B cell (primary cell): Measurements from ENCODE around the gene MAP3K2. TPM values are rescaled to one million over a fixed set of nuclear protein-coding genes. Genes with fewer than 3 reads are reported as not detected.

Experiments
- ATAC-seq: fragments of 200-7000 bp; cut with Tn5 transposase; one replicate; pipeline ENCODE4 v1.10.0; 2021; ENCODE audit warnings: low read depth, mild to moderate bottlenecking, moderate number of reproducible peaks, moderate library complexity
- CTCF ChIA-PET: fragments of 350-600 bp; sonication (Branson Sonifier 250); formaldehyde crosslinking; loops from one replicate; lab custom pipeline; 2021; ENCODE audit warnings: antibody characterized with exemption, inconsistent platforms; lab: Charles Lee
- POLR2A ChIA-PET: fragments of 350-600 bp; sonication (Branson Sonifier 250); formaldehyde crosslinking; loops from one replicate; lab custom pipeline; 2021; ENCODE audit warnings: antibody characterized with exemption; lab: Charles Lee
- DNase-seq: peaks from one replicate; pipeline ENCODE4 v3.0.0; 2013
- H2AFZ ChIP-seq: 2 replicates; pipeline ENCODE4 v1.6.1; 2012; ENCODE audit warnings: mild to moderate bottlenecking, low read depth, low read length; ENCODE audit not compliant: insufficient read depth, poor library complexity, severe bottlenecking
- H3K27ac ChIP-seq, 2 donors: 1 replicate in 1 of 2; 2 replicates in 1 of 2; pipeline ENCODE4 v1.5.1; 2012 to 2013; ENCODE audit warnings: low read length in 2 of 2, mild to moderate bottlenecking in 2 of 2, moderate library complexity in 1 of 2
- H3K27me3 ChIP-seq, 4 experiments: fragments of 200-600 bp in 1 of 4; sonication (generic) in 1 of 4; replicated peaks in 1 of 4; 1 replicate in 2 of 4; 2 replicates in 2 of 4; pipeline versions ENCODE4 v1.6.1 to v1.7.0; 2013 to 2016; ENCODE audit warnings: low read length in 3 of 4, mild to moderate bottlenecking in 2 of 4, mixed read lengths in 1 of 4, moderate library complexity in 1 of 4; ENCODE audit not compliant: insufficient read depth in 4 of 4, control insufficient read depth in 3 of 4; ENCODE audit errors: control extremely low read depth in 1 of 4
- H3K36me3 ChIP-seq, 2 experiments: replicated peaks in 1 of 2; 1 replicate in 1 of 2; 2 replicates in 1 of 2; pipeline versions ENCODE4 v1.6.1 to v1.7.1; 2013; ENCODE audit warnings: low read length in 1 of 2; ENCODE audit not compliant: insufficient read depth in 2 of 2, control insufficient read depth in 1 of 2; ENCODE audit errors: control extremely low read depth in 1 of 2, extremely low read depth in 1 of 2
- H3K4me1 ChIP-seq, 2 donors: fragments of 200-600 bp in 1 of 2; sonication (generic) in 1 of 2; 1 replicate in 1 of 2; 2 replicates in 1 of 2; pipeline versions ENCODE4 v1.5.1 to v1.6.1; 2013 to 2017; ENCODE audit warnings: low read length in 2 of 2; ENCODE audit not compliant: control insufficient read depth in 2 of 2, insufficient read depth in 2 of 2
- H3K4me2 ChIP-seq: replicated peaks from 2 replicates; pipeline ENCODE3; 2012; ENCODE audit warnings: mild to moderate bottlenecking, low read depth, low read length; ENCODE audit not compliant: poor library complexity, severe bottlenecking
- H3K4me3 ChIP-seq, 5 experiments: fragments of 200-600 bp in 1 of 5; sonication (generic) in 1 of 5; 1 replicate in 3 of 5; 2 replicates in 2 of 5; pipeline versions ENCODE4 v1.5.1 to v1.7.0; 2011 to 2016; ENCODE audit warnings: low read length in 4 of 5, mild to moderate bottlenecking in 4 of 5, low read depth in 2 of 5, control low read depth in 1 of 5, moderate library complexity in 1 of 5; ENCODE audit not compliant: insufficient read depth in 1 of 5; ENCODE audit errors: control extremely low read depth in 1 of 5, extremely low read depth in 1 of 5
- H3K79me2 ChIP-seq: fragments of 200-600 bp; sonication (generic); one replicate; pipeline ENCODE4 v1.6.0; 2016; ENCODE audit warnings: low read length; ENCODE audit not compliant: control insufficient read depth, insufficient read depth
- H3K9ac ChIP-seq: fragments of 200-600 bp; sonication (generic); 2 replicates; pipeline ENCODE4 v1.6.1; 2017; ENCODE audit warnings: mild to moderate bottlenecking, low read length, moderate library complexity
- H3K9me3 ChIP-seq, 3 donors: one replicate each; pipeline versions ENCODE4 v1.6.1 to v1.7.1; 2013; ENCODE audit warnings: low read length in 2 of 3; ENCODE audit not compliant: control insufficient read depth in 2 of 3, insufficient read depth in 1 of 3; ENCODE audit errors: control extremely low read depth in 1 of 3
- H4K20me1 ChIP-seq: 2 replicates; pipeline ENCODE4 v1.6.0; 2012; ENCODE audit warnings: mild to moderate bottlenecking, low read length; ENCODE audit not compliant: insufficient read depth, control insufficient read depth, poor library complexity, severe bottlenecking
- H3K27ac Mint-ChIP-seq: one replicate; pipeline ENCODE4 v1.8.0; 2021; ENCODE audit warnings: mixed read lengths
- H3K27me3 Mint-ChIP-seq: one replicate; pipeline ENCODE4 v1.8.0; 2021; ENCODE audit warnings: mixed read lengths
- H3K4me1 Mint-ChIP-seq: one replicate; pipeline ENCODE4 v1.8.0; 2021; ENCODE audit warnings: mixed read lengths
- H3K4me3 Mint-ChIP-seq: one replicate; pipeline ENCODE4 v1.8.0; 2021; ENCODE audit warnings: mixed read lengths
- H3K9me3 Mint-ChIP-seq: one replicate; pipeline ENCODE4 v1.8.0; 2022; ENCODE audit warnings: mixed read lengths; ENCODE audit not compliant: insufficient read depth
- EZH2 ChIP-seq: IDR thresholded peaks from 2 replicates; pipeline ENCODE4 v1.6.1; 2012; ENCODE audit warnings: borderline replicate concordance, low read depth, mild to moderate bottlenecking, moderate library complexity, low read length; ENCODE audit not compliant: insufficient read depth, poor library complexity, severe bottlenecking
- WGBS: methylation state at CpG from one replicate; pipeline ENCODE4 v1.1.5; 2013; ENCODE audit warnings: missing lambda C conversion rate; ENCODE audit not compliant: insufficient coverage; 5-methylcytosine and 5-hydroxymethylcytosine counted together
- intact Hi-C: fragments of 100-400 bp; cut with micrococcal nuclease; formaldehyde crosslinking; loops from one replicate; pipeline ENCODE4 v1.10.0; 2022
- polyA plus RNA-seq: library from polyadenylated mRNA; depleted of rRNA; stranded (reverse); fragments of >200 nt; gene quantifications from 2 replicates; pipeline ENCODE4 v1.2.3, GENCODE V29; 2012
- total RNA-seq, 2 donors: library from RNA; stranded (reverse); fragments of 120-200 nt in 1 of 2; gene quantifications; 1 replicate in 1 of 2; 2 replicates in 1 of 2; pipeline versions ENCODE4 v1.2.3 to v1.2.4, GENCODE V29; 2013 to 2022
- TF ChIP-seq, protein P1 (sequence below): fragments of 200-600 bp; IDR thresholded peaks from one replicate; pipeline ENCODE4 v1.8.0; 2022; ENCODE audit warnings: antibody characterized with exemption, mild to moderate bottlenecking

MAP3K2 gene
- total and polyA plus RNA-seq, 2 donors (not counting 1 experiment from before 2014, with no cell fraction given) = 9.9 to 118 TPM

DNA sequence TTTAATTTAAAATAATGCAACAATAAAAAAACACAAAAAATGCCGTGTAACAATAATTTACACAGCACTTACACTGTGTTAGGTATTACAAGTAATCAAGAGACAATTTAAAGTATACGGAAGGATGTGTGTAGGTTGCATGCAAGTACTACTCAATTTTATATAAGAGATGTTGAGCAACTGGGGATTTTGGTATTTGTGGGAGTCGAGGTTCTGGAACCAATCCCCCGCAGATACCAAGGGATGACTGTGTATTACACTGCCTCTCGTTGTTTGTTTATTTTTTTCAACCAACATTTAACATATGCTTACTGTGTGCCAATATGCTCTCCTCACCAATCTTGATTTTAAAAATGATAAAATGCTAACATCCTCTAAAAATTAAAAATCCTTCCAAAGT is 24.8 kb downstream of the MAP3K2 start:
- Histone ChIP-seq H3K27ac (no peak overlapping the region), H3K4me1 (peaks cover 19 to 21% of the 10 kb centered on the region in 2 donors), H3K27me3 (no peaks in the 10 kb centered on the region), H3K4me3 (no peak overlapping the region), H4K20me1 (peaks cover 82% of the 10 kb centered on the region), H3K9ac (no peak overlapping the region), H3K4me2 (no peak overlapping the region), H3K79me2 (peaks cover 99% of the 10 kb centered on the region), H3K36me3 (no peaks in the 10 kb centered on the region), H3K9me3 (no peaks in the 10 kb centered on the region), H2AFZ (no peak overlapping the region)
- ATAC-seq (no peak), DNase-seq (no peak)
- Mint-ChIP-seq H3K4me1 (peaks cover 70% of the 10 kb centered on the region), H3K4me3 (no peak overlapping the region), H3K27me3 (no peaks in the 10 kb centered on the region), H3K27ac (no peak overlapping the region), H3K9me3 (no peaks in the 10 kb centered on the region)
- CTCF ChIA-PET = interaction anchor here (0.6 to 1.0 kb wide), 2 partner anchors 21 to 116 kb away, joined by 3 to 5 read pairs; no protein-coding TSS in a partner anchor
- intact Hi-C loops = no loop called here
- no peak for TF ChIP-seq EZH2
- TF ChIP-seq, protein P1, sequence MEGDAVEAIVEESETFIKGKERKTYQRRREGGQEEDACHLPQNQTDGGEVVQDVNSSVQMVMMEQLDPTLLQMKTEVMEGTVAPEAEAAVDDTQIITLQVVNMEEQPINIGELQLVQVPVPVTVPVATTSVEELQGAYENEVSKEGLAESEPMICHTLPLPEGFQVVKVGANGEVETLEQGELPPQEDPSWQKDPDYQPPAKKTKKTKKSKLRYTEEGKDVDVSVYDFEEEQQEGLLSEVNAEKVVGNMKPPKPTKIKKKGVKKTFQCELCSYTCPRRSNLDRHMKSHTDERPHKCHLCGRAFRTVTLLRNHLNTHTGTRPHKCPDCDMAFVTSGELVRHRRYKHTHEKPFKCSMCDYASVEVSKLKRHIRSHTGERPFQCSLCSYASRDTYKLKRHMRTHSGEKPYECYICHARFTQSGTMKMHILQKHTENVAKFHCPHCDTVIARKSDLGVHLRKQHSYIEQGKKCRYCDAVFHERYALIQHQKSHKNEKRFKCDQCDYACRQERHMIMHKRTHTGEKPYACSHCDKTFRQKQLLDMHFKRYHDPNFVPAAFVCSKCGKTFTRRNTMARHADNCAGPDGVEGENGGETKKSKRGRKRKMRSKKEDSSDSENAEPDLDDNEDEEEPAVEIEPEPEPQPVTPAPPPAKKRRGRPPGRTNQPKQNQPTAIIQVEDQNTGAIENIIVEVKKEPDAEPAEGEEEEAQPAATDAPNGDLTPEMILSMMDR = no peak
- WGBS = no CpG with 5 or more reads among the region's 5 CpGs
- POLR2A ChIA-PET = no interaction called here

DNA sequence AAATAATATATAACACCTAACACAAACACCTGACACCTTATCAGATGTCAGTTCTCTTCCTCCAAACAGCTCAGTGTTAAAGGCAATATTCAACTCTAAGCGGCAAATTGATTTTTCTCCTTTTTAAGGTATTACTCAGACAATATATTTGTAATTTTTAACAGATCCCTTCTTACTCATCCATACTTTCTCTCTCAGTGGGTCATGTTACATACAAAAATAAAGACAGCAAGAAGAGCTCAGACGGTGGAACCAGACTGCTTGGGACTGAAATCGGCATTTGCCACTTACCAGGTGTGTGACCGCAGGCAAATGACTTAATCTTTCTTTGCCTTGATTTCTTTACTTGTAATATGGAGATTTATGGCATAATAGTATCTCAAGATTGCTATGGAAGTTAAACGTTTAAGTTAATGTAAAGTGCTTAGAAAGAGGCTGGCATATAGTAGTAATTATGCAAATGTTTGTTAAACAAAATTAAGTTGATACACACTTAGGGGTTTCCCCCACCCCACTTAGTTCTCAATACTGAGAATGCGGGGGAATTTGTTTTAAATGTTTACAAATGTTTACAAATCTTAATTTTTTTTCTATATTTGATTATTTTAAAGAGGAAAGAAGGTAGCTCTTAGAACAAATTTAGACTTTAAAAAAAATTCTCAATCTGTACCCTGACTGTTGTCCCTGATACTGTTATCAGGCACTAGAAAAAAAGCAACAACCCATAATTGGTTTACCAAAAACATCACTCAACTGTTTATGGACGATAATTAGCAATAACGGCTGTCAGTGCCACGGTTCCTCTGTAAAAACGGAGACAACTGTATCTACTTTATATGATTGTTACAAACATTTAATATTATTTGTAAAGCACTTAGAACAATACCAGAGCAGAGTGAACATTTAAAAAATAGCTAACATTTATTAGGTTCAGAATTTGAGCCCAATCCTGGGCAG is 25.6 kb downstream of the MAP3K2 start:
- WGBS = no CpG with 5 or more reads among the region's 10 CpGs
- no peaks in the 10 kb centered on the region for H3K9me3 ChIP-seq
- no peaks in the 10 kb centered on the region for H3K27me3 ChIP-seq
- H3K4me1 ChIP-seq = peaks cover 15 to 19% of the 10 kb centered on the region in 2 donors
- H3K36me3 ChIP-seq = no peaks in the 10 kb centered on the region
- no peaks in the 10 kb centered on the region for H3K27me3 Mint-ChIP-seq
- ATAC-seq (no peak), DNase-seq (no peak)
- POLR2A ChIA-PET = no interaction called here
- no peak overlapping the region for H3K27ac Mint-ChIP-seq
- H3K4me3 Mint-ChIP-seq = no peak overlapping the region
- peaks cover 99% of the 10 kb centered on the region for H3K79me2 ChIP-seq
- TF ChIP-seq, protein P1 = no peak
- TF ChIP-seq EZH2 = no peak
- H3K4me3 ChIP-seq = no peak overlapping the region
- CTCF ChIA-PET = interaction anchor here (0.6 to 1.3 kb wide), 3 partner anchors 21 to 117 kb away, joined by 3 to 5 read pairs (median 4); no protein-coding TSS in a partner anchor
- intact Hi-C loops = no loop called here
- H3K4me2 ChIP-seq = no peak overlapping the region
- no peaks in the 10 kb centered on the region for H3K9me3 Mint-ChIP-seq
- H3K27ac ChIP-seq = no peak overlapping the region
- no peak overlapping the region for H3K9ac ChIP-seq
- H2AFZ ChIP-seq = no peak overlapping the region
- peaks cover 80% of the 10 kb centered on the region for H4K20me1 ChIP-seq
- H3K4me1 Mint-ChIP-seq = peaks cover 67% of the 10 kb centered on the region
